GM23338 (cell line): ENCODE measurements around the gene CHST6.

Experiments used
- CREB1 ChIP-seq: fragments of 250-450 bp; sonication (Bioruptor Pico); IDR thresholded peaks from 2 replicates; pipeline ENCODE4 v1.5.0; 2020; ENCODE audit warnings: low read depth, mild to moderate bottlenecking, moderate library complexity
- CTCF ChIP-seq, 2 experiments: fragments of 200-600 bp in 1 of 2; sonication (generic) in 1 of 2; conservative IDR thresholded peaks; 2 replicates each; pipeline versions ENCODE4 v1.5.1 to v1.6.1; 2016 to 2017; ENCODE audit warnings: antibody characterized with exemption in 2 of 2, low read depth in 2 of 2, mild to moderate bottlenecking in 2 of 2, moderate library complexity in 1 of 2
- EZH2 ChIP-seq: fragments of 200-600 bp; sonication (generic); IDR thresholded peaks from one replicate; pipeline ENCODE4 v1.8.0; 2017; ENCODE audit warnings: antibody characterized with exemption, mild to moderate bottlenecking, low read depth; ENCODE audit not compliant: unreplicated experiment
- EZH2phosphoT487 ChIP-seq: fragments of 200-600 bp; sonication (generic); IDR thresholded peaks from one replicate; pipeline ENCODE4 v1.8.1; 2018; ENCODE audit warnings: antibody characterized with exemption; ENCODE audit not compliant: unreplicated experiment
- JUNB ChIP-seq: IDR thresholded peaks from one replicate; pipeline ENCODE4 v1.6.1; 2016; ENCODE audit warnings: antibody characterized with exemption; ENCODE audit not compliant: unreplicated experiment
- NANOG ChIP-seq: IDR thresholded peaks from 2 replicates; pipeline ENCODE4 v1.6.1; 2016; ENCODE audit warnings: antibody characterized with exemption, borderline replicate concordance
- POLR2AphosphoS5 ChIP-seq: IDR thresholded peaks from 2 replicates; pipeline ENCODE4 v1.6.1; 2016; ENCODE audit warnings: antibody characterized with exemption, low read depth
- REST ChIP-seq: IDR thresholded peaks from one replicate; pipeline ENCODE4 v1.6.1; 2018; ENCODE audit warnings: antibody characterized with exemption; ENCODE audit not compliant: unreplicated experiment
- STAT1 ChIP-seq: IDR thresholded peaks from one replicate; pipeline ENCODE4 v1.6.1; 2016; ENCODE audit warnings: antibody characterized with exemption; ENCODE audit not compliant: unreplicated experiment
- TF ChIP-seq, protein P1 (sequence below): IDR thresholded peaks from 2 replicates; pipeline ENCODE4 v1.6.1; 2016; ENCODE audit warnings: antibody characterized with exemption
- TF ChIP-seq, protein P2 (sequence below): fragments of 250-450 bp; sonication (Bioruptor Pico); IDR thresholded peaks from 2 replicates; pipeline ENCODE4 v1.5.0; 2020; ENCODE audit warnings: mild to moderate bottlenecking, moderate library complexity

- TF ChIP-seq CTCF (conservative IDR thresholded peaks at IDR 0.05; ENCODE audit: low read depth in 2 of 2) (no peak), EZH2phosphoT487 (no peak), STAT1 (no peak), EZH2 (no peak), REST (no peak), POLR2AphosphoS5 (no peak), JUNB (no peak), CREB1 (no peak), NANOG (no peak)
- TF ChIP-seq, protein P1, sequence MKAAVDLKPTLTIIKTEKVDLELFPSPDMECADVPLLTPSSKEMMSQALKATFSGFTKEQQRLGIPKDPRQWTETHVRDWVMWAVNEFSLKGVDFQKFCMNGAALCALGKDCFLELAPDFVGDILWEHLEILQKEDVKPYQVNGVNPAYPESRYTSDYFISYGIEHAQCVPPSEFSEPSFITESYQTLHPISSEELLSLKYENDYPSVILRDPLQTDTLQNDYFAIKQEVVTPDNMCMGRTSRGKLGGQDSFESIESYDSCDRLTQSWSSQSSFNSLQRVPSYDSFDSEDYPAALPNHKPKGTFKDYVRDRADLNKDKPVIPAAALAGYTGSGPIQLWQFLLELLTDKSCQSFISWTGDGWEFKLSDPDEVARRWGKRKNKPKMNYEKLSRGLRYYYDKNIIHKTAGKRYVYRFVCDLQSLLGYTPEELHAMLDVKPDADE = no peak
- TF ChIP-seq, protein P2, sequence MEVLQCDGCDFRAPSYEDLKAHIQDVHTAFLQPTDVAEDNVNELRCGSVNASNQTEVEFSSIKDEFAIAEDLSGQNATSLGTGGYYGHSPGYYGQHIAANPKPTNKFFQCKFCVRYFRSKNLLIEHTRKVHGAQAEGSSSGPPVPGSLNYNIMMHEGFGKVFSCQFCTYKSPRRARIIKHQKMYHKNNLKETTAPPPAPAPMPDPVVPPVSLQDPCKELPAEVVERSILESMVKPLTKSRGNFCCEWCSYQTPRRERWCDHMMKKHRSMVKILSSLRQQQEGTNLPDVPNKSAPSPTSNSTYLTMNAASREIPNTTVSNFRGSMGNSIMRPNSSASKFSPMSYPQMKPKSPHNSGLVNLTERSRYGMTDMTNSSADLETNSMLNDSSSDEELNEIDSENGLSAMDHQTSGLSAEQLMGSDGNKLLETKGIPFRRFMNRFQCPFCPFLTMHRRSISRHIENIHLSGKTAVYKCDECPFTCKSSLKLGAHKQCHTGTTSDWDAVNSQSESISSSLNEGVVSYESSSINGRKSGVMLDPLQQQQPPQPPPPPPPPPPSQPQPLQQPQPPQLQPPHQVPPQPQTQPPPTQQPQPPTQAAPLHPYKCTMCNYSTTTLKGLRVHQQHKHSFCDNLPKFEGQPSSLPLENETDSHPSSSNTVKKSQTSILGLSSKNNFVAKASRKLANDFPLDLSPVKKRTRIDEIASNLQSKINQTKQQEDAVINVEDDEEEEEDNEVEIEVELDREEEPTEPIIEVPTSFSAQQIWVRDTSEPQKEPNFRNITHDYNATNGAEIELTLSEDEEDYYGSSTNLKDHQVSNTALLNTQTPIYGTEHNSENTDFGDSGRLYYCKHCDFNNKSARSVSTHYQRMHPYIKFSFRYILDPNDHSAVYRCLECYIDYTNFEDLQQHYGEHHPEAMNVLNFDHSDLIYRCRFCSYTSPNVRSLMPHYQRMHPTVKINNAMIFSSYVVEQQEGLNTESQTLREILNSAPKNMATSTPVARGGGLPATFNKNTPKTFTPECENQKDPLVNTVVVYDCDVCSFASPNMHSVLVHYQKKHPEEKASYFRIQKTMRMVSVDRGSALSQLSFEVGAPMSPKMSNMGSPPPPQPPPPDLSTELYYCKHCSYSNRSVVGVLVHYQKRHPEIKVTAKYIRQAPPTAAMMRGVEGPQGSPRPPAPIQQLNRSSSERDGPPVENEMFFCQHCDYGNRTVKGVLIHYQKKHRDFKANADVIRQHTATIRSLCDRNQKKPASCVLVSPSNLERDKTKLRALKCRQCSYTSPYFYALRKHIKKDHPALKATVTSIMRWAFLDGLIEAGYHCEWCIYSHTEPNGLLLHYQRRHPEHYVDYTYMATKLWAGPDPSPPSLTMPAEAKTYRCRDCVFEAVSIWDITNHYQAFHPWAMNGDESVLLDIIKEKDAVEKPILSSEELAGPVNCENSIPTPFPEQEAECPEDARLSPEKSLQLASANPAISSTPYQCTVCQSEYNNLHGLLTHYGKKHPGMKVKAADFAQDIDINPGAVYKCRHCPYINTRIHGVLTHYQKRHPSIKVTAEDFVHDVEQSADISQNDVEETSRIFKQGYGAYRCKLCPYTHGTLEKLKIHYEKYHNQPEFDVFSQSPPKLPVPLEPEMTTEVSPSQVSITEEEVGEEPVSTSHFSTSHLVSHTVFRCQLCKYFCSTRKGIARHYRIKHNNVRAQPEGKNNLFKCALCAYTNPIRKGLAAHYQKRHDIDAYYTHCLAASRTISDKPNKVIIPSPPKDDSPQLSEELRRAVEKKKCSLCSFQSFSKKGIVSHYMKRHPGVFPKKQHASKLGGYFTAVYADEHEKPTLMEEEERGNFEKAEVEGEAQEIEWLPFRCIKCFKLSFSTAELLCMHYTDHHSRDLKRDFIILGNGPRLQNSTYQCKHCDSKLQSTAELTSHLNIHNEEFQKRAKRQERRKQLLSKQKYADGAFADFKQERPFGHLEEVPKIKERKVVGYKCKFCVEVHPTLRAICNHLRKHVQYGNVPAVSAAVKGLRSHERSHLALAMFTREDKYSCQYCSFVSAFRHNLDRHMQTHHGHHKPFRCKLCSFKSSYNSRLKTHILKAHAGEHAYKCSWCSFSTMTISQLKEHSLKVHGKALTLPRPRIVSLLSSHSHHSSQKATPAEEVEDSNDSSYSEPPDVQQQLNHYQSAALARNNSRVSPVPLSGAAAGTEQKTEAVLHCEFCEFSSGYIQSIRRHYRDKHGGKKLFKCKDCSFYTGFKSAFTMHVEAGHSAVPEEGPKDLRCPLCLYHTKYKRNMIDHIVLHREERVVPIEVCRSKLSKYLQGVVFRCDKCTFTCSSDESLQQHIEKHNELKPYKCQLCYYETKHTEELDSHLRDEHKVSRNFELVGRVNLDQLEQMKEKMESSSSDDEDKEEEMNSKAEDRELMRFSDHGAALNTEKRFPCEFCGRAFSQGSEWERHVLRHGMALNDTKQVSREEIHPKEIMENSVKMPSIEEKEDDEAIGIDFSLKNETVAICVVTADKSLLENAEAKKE = no peak
Observed at GRCh38 chr16:75458439-75458838, 36.8 kb downstream of the CHST6 start.
